Caco-2 (cell line): Measurements from ENCODE around the gene SCYL1. TPM values are rescaled to one million over a fixed set of nuclear protein-coding genes. Genes with fewer than 3 reads are reported as not detected.

Experiments used
- BruUV-seq: library from RNA; stranded (reverse); fragments of 400-500 nt; replicated peaks from 2 replicates; lab custom pipeline; 2021; lab: Mats Ljungman, UMichigan
- CTCF ChIA-PET: fragments of 300-600 bp; sonication (Branson Sonifier 250); formaldehyde crosslinking; loops from one replicate; lab custom pipeline; 2022; ENCODE audit warnings: antibody characterized with exemption; lab: Charles Lee
- POLR2A ChIA-PET: fragments of 300-600 bp; sonication (Branson Sonifier 250); formaldehyde crosslinking; loops from one replicate; lab custom pipeline; 2022; ENCODE audit warnings: antibody characterized with exemption; lab: Charles Lee
- DNase-seq, 2 experiments: peaks; one replicate each; pipeline versions ENCODE4 v3.0.0 to v3.0.0-alpha.2; 2020 to 2022
- H3K27me3 ChIP-seq: replicated peaks from 2 replicates; pipeline ENCODE4 v1.6.0; 2011; ENCODE audit warnings: low read length; ENCODE audit not compliant: control insufficient read depth, insufficient read depth
- H3K36me3 ChIP-seq: 2 replicates; pipeline ENCODE4 v1.5.1; 2011; ENCODE audit warnings: low read length; ENCODE audit not compliant: control insufficient read depth, insufficient read depth
- H3K4me1 ChIP-seq: fragments of 250-450 bp; sonication (Bioruptor Pico); 2 replicates; pipeline ENCODE4 v1.5.1; 2020; ENCODE audit warnings: mild to moderate bottlenecking
- H3K4me3 ChIP-seq: 2 replicates; pipeline ENCODE4 v1.5.1; 2011; ENCODE audit warnings: low read depth, mild to moderate bottlenecking, control low read depth, low read length
- H3K9me3 ChIP-seq: fragments of 250-450 bp; sonication (Bioruptor Pico); 2 replicates; pipeline ENCODE4 v1.5.1; 2020; ENCODE audit warnings: mild to moderate bottlenecking, moderate library complexity
- H3K27ac Mint-ChIP-seq: one replicate; pipeline ENCODE4 v1.8.0; 2022; ENCODE audit warnings: mixed read lengths; ENCODE audit not compliant: unreplicated experiment
- H3K27me3 Mint-ChIP-seq: one replicate; pipeline ENCODE4 v1.8.0; 2022; ENCODE audit warnings: mixed read lengths; ENCODE audit not compliant: insufficient read depth, unreplicated experiment
- H3K36me3 Mint-ChIP-seq: one replicate; pipeline ENCODE4 v1.8.0; 2022; ENCODE audit warnings: mild to moderate bottlenecking, mixed read lengths; ENCODE audit not compliant: insufficient read depth, unreplicated experiment
- H3K4me1 Mint-ChIP-seq: one replicate; pipeline ENCODE4 v1.8.0; 2022; ENCODE audit warnings: low read depth, mixed read lengths; ENCODE audit not compliant: unreplicated experiment
- H3K4me3 Mint-ChIP-seq: one replicate; pipeline ENCODE4 v1.8.0; 2022; ENCODE audit warnings: mild to moderate bottlenecking, moderate library complexity, mixed read lengths; ENCODE audit not compliant: unreplicated experiment
- H3K9me3 Mint-ChIP-seq: one replicate; pipeline ENCODE4 v1.8.0; 2022; ENCODE audit warnings: mixed read lengths; ENCODE audit not compliant: unreplicated experiment
- intact Hi-C: fragments of 100-400 bp; cut with micrococcal nuclease; formaldehyde crosslinking; loops from one replicate; pipeline ENCODE4 v1.10.0; 2022; ENCODE audit not compliant: unreplicated experiment
- total RNA-seq: library from RNA; stranded (reverse); gene quantifications from 2 replicates; pipeline ENCODE4 v1.2.3, GENCODE V29; 2022
- TF ChIP-seq, protein P1 (sequence below), 2 experiments: fragments of 200-600 bp in 1 of 2; IDR thresholded peaks; 1 replicate in 1 of 2; 2 replicates in 1 of 2; pipeline versions ENCODE4 v1.5.1 to v1.8.0; 2011 to 2022; ENCODE audit warnings: antibody characterized with exemption in 1 of 2, control low read depth in 1 of 2, inconsistent platforms in 1 of 2, low read depth in 1 of 2, low read length in 1 of 2, mild to moderate bottlenecking in 1 of 2, moderate library complexity in 1 of 2; ENCODE audit not compliant: insufficient read depth in 1 of 2, severe bottlenecking in 1 of 2, unreplicated experiment in 1 of 2

SCYL1 gene
- total RNA-seq, 1 experiment from 2014 or later: 123 TPM

DNA sequence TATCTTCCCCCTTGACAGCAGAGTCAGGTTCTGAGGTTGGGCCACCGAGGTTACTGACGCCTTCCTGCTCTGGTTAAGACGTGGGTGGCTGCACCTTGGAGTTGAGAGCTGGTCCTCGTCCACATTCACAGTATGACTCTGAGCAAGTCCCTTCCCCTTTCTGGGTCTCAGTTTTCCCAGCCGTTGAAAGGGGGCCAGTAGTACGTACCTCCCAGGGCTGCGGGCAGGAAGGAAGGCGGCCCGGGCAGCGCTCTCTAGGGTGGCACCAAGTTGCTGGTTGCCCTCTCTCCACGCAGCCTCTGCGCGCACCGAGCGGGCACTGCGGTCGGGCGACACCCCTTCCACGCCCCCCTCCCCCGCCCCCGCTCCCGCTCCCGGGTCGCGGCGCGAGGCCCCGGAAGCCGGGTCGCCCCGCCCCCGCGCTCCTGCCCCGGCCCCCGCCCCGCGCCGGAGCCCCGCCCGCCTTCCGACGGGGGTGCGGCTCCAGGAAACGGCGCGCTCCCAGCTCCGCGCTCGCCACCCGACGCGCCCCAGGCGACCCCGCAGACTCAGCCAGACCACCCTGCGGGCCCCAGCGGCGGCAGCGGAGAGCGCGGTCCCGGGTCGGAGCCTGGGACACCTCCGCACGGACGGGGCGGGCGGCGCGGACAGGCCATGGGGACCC, 50.8 kb downstream of the SCYL1 start, which contains the start of gene EHBP1L1:
Gene EHBP1L1 (plus strand): TSS at position 486 of the 664 bp plus-strand sequence. CDS start 250 bp downstream, outside the sequence.
- peaks cover 12% of the 10 kb centered on the region for H3K4me1 Mint-ChIP-seq
- Histone ChIP-seq H3K36me3 (no peaks in the 10 kb centered on the region; the same call in none of the 2 replicates), H3K4me1 (peaks cover 38% of the 10 kb centered on the region), H3K4me3 (peak within 1 kb of the TSS; percentile 56), H3K27me3 (no peaks in the 10 kb centered on the region), H3K9me3 (no peaks in the 10 kb centered on the region)
- ChIA-PET CTCF (interaction anchor here (0.5 to 1.0 kb wide), 4 partner anchors 16 to 312 kb away, joined by 3 to 5 read pairs (median 3); partner anchors contain the start of gene FIBP), POLR2A (interaction anchor here (0.6 to 1.0 kb wide), 4 partner anchors 15 to 300 kb away, joined by 3 to 4 read pairs (median 4); no protein-coding TSS in a partner anchor)
- H3K27ac Mint-ChIP-seq: peak within 1 kb of the TSS; percentile 72
- intact Hi-C loops: loop anchor here (2.0 kb wide), 1 partner anchor 17 kb away; no protein-coding TSS in a partner anchor
- H3K36me3 Mint-ChIP-seq: peaks cover 46% of the 10 kb centered on the region
- H3K9me3 Mint-ChIP-seq: no peaks in the 10 kb centered on the region
- DNase-seq: peak in 1 of 2 experiments; percentile 78
- BruUV-seq: no TSS peak
- peak within 1 kb of the TSS; percentile 98 for H3K4me3 Mint-ChIP-seq
- H3K27me3 Mint-ChIP-seq: no peaks in the 10 kb centered on the region
- TF ChIP-seq, protein P1, sequence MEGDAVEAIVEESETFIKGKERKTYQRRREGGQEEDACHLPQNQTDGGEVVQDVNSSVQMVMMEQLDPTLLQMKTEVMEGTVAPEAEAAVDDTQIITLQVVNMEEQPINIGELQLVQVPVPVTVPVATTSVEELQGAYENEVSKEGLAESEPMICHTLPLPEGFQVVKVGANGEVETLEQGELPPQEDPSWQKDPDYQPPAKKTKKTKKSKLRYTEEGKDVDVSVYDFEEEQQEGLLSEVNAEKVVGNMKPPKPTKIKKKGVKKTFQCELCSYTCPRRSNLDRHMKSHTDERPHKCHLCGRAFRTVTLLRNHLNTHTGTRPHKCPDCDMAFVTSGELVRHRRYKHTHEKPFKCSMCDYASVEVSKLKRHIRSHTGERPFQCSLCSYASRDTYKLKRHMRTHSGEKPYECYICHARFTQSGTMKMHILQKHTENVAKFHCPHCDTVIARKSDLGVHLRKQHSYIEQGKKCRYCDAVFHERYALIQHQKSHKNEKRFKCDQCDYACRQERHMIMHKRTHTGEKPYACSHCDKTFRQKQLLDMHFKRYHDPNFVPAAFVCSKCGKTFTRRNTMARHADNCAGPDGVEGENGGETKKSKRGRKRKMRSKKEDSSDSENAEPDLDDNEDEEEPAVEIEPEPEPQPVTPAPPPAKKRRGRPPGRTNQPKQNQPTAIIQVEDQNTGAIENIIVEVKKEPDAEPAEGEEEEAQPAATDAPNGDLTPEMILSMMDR (IDR thresholded peaks at IDR 0.05; ENCODE audit: insufficient read depth in 1 of 2, low read depth in 1 of 2, low read length in 1 of 2, severe bottlenecking in 1 of 2, unreplicated experiment in 1 of 2): no peak

DNA sequence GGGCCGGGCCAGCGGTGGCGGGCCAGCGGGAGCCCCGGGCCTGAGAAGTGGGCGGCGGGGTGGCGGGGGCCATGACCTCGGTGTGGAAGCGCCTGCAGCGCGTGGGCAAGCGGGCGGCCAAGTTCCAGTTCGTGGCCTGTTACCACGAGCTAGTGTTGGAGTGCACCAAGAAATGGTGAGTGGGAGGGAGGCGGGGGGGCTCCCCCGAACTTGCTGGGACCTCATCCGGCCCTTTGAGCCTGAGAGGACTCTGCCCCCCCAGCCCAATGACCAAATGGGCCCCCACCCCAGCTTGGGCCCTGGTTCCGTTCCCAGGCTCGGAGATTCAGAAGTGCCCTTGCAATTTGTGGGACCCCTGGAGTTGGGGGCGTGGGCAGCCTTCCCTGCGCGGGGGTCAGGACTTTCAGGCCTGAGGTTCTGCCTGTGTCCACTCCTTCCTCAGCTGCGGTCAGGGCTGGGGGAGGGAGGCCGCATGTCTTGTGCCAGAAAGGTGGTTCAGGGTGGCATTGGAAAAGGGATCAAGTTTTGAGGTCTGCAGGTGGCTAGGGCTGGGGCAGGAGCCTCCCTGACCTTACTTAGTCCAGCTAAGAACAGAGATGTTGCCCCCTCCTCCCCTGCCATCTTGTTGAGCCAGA, 51.5 kb downstream of the SCYL1 start:
- Mint-ChIP-seq H3K27ac (peak overlapping the region; percentile 25), H3K9me3 (no peaks in the 10 kb centered on the region), H3K4me1 (peaks cover 15% of the 10 kb centered on the region), H3K4me3 (peak overlapping the region; percentile 98), H3K36me3 (peaks cover 45% of the 10 kb centered on the region), H3K27me3 (no peaks in the 10 kb centered on the region)
- H3K4me1 ChIP-seq: peaks cover 35% of the 10 kb centered on the region
- BruUV-seq: no TSS peak
- ChIA-PET CTCF (interaction anchor here (0.5 to 1.0 kb wide), 3 partner anchors 15 to 259 kb away, joined by 3 to 5 read pairs (median 3); no protein-coding TSS in a partner anchor), POLR2A (interaction anchor here (0.6 to 1.0 kb wide), 2 partner anchors 71 to 301 kb away, joined by 4 read pairs; no protein-coding TSS in a partner anchor)
- no peak for DNase-seq
- H3K4me3 ChIP-seq: peak overlapping the region; percentile 56
- no peaks in the 10 kb centered on the region for H3K27me3 ChIP-seq
- H3K36me3 ChIP-seq: no peaks in the 10 kb centered on the region; the same call in 1 of the 2 replicates
- TF ChIP-seq, protein P1 (IDR thresholded peaks at IDR 0.05; ENCODE audit: insufficient read depth in 1 of 2, low read depth in 1 of 2, low read length in 1 of 2, severe bottlenecking in 1 of 2, unreplicated experiment in 1 of 2): no peak
- no peaks in the 10 kb centered on the region for H3K9me3 ChIP-seq
- intact Hi-C loops: no loop called here
